Renal pelvis (tissue), 4 donors: ENCODE measurements around the gene TMEM200B. TPM values are rescaled to one million over a fixed set of nuclear protein-coding genes. Genes with fewer than 3 reads are reported as not detected.
"Not testable (repeated sequence)": the region's sequence is repeated elsewhere in the genome, so short reads cannot be mapped to it uniquely, and the experiment has no call there.

ENCODE experiments used
- DNase-seq: peaks from one replicate; pipeline ENCODE4 v3.0.0-alpha.2; 2013
- polyA plus RNA-seq, 3 donors: library from polyadenylated mRNA; unstranded; fragments of 120-200 nt; gene quantifications; one replicate each; pipeline ENCODE4 v1.2.1, GENCODE V29; 2013; ENCODE audit not compliant: insufficient read length in 3 of 3

The TMEM200B gene
- polyA plus RNA-seq, 3 donors: 11.5 to 16.3 (median 15.8) TPM

DNA sequence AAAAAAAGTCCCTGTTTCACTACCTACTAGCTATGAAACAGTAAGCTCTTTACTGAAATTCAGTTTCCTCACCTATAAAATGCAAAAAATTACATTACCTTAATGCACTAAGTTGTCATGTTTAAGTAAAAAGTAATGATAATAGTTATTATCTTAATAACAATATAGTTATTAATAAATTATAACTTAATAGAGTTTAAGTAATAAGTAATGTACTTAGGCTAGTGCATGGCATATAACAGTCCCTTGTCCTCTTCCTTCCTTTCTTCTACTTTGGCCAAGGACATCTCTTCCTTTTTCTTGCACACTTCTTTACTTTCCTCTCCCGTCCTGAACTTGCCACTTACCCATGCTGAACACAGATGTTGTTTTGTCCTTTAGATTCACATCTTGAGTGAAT, 9.0 kb downstream of the TMEM200B start:
- DNase-seq: no peak

DNA sequence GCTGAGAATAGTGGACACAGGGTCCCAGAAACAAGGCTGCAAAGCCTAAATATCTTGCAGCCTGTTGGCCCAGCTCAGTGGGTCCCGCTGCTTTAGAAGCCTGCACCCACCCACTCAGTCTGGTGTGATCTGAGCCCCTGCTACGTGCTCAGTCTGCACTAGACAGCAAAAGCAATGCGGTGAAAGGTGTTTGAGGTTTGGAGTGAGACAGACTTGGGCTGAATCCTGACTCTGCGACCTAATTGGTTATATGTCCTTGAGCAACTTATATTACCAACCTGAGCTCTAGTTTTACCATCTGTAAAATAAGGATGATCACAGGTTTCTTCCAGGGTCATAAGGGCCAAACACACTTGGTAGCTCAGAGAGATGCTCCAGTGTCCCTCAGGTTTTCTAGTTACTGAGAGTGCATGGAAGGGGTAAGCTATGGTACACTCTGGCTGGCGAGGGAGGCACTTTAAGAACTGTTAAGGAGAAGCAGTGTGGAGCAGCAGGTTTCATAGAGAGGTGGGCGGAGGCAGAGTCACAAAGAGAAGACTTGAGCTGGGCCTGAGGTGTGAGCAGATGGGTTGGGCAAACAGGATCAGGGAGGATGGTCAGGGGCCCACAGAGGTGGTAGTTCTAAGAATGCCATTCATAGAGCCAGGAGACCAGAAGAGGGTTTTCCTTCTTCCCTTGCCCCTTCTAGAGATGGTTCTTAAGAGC, 10.1 kb downstream of the TMEM200B start:
- DNase-seq: no peak

GRCh38 chr1:29112705-29113412, 10.8 kb downstream of the TMEM200B start:
- DNase-seq: no peak

DNA sequence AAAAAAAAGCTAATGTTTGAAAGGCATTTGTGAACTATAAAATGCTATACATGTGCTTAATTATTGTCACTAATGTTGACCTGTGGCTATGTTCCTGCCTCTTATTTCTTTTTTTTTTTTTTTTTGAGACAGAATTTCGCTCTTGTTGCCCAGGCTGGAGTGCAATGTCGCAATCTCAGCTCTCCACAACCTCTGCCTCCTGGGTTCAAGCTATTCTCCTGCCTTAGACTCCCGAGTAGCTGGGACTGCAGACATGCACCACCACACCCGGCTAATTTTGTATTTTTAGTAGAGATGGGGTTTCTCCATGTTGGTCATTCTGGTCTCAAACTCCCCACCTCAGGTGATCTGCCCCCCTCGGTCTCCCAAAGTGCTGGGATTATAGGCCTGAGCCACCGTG, 15.7 kb downstream of the TMEM200B start:
- not testable (repeated sequence) for DNase-seq

DNA sequence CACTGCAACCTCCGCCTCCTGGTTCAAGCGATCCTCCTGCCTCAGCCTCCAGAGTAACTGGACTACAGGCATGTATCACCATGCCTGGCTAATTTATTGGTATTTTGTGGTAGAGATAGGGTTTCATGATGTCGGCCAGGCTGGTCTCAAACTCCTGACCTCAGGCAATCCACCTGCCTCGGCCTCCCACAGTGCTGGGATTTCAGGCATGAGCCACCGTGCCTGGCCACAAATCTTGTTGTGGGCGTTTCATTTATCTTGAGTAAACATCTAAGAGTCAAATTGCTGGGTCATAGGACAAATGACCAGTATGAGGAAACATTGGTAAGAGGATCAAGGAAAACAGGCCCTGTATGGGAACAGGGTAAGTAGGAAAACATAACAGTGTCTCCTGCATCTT, 17.9 kb downstream of the TMEM200B start:
- no peak for DNase-seq

DNA sequence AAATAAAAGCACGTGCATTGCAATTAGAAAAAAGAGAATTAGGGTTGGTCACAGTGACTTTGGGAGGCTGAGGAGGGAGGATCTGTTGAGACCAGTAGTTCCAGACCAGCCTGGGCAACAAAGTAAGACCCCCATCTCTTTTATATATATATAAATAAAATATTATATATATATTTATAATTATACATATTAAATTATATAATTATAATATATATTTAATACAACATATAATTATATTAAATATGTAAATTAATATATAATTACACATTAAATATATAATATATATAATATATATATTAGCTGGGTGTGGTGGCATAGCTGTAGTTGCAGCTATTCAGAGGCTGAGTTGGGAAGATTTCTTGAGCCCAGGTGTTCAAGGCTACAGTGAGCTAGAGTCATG, 23.2 kb downstream of the TMEM200B start:
- DNase-seq: no peak

- no peak for DNase-seq
These were observed 24.4 kb downstream of the TMEM200B start for GRCh38 chr1:29099286-29099685.

DNA sequence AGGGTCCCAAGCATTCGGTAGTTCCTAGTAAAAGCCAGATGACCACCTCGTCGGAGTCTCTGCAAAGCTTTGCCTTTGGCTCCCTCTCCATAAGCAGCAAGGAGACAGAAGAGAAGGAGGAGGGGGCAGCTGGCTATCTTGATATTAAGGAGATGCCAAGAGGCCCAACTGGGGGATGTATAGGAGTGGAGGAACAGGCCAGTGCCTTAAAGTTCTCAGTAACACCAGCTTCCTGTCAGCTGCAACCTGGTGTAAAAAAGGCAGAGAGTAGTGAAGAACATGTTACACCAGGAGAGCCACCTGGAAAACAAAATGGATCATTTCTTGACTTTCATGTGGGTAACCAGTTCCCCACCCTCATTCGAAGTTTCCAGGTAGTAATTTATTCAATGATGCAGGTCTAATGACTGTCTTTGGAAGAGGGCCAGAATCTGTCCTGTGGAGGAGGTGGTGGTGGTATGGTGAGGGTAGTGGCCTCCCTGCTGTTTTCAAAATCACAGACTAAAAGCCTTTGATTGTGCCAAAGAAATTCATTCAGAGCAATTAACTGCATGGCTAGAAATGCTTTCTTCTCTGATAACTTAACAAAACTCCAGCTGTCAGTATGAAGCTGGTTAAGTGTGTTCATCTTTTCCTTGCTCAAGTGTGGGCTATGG, 27.3 kb downstream of the TMEM200B start:
- peak; percentile 28 for DNase-seq

- no peak for DNase-seq
These were observed 28.7 kb downstream of the TMEM200B start for GRCh38 chr1:29094954-29095353.

DNA sequence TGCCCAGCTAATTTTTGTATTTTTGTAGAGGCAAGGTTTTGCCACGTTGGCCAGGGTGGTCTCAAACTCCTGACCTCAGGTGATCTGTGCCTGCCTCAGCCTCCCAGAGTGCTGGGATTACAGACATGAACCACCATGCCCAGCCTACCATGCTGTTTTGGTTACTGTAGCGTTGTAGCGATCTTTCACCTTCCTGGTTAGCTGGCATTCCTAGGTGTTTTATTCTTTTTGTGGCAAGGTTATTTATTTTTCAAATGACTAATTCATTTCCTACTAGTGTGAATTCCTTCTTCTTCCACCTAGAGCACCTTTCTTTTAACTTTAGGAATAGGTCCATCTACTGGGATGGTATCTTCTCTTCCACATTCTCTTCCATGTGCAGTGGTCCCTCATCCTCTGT, 29.3 kb downstream of the TMEM200B start:
- DNase-seq: no peak

- not testable (repeated sequence) for DNase-seq
These were observed 31.0 kb downstream of the TMEM200B start for GRCh38 chr1:29092704-29093103.

GRCh38 chr1:29090937-29091618, 32.6 kb downstream of the TMEM200B start:
- no peak for DNase-seq

DNA sequence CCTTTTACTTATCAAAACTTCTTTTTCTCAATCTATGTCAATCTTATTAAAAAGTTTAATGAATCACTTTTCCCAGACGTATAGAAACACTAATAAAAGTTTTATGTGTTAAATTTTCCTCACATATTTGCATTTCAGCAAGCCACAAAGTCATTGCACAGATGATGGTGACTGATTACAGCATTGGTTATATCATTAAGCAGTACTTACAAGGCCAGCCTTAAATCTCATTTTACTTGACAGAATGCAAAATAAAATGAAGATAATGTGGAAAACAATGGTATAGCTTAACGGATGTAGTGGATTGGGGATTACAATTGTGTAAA, 39.5 kb downstream of the TMEM200B start:
- no peak for DNase-seq

- DNase-seq: peak; percentile 26
These were observed 40.1 kb downstream of the TMEM200B start for GRCh38 chr1:29083317-29084195.

GRCh38 chr1:29082519-29082918, 41.2 kb downstream of the TMEM200B start:
- no peak for DNase-seq

- DNase-seq: no peak
These were observed 42.5 kb downstream of the TMEM200B start for GRCh38 chr1:29081201-29081600.

GRCh38 chr1:29079916-29080629, 43.6 kb downstream of the TMEM200B start:
- not testable (repeated sequence) for DNase-seq

- DNase-seq: no peak
These were observed 46.5 kb downstream of the TMEM200B start for GRCh38 chr1:29077155-29077554.
